Measurements from ENCODE around the gene STAC2. TPM values are rescaled to one million over a fixed set of nuclear protein-coding genes. Genes with fewer than 3 reads are reported as not detected.

Gene STAC2
- total RNA-seq (ENCODE audit: unreplicated experiment): not detected
- long read RNA-seq: 0 reads

DNA sequence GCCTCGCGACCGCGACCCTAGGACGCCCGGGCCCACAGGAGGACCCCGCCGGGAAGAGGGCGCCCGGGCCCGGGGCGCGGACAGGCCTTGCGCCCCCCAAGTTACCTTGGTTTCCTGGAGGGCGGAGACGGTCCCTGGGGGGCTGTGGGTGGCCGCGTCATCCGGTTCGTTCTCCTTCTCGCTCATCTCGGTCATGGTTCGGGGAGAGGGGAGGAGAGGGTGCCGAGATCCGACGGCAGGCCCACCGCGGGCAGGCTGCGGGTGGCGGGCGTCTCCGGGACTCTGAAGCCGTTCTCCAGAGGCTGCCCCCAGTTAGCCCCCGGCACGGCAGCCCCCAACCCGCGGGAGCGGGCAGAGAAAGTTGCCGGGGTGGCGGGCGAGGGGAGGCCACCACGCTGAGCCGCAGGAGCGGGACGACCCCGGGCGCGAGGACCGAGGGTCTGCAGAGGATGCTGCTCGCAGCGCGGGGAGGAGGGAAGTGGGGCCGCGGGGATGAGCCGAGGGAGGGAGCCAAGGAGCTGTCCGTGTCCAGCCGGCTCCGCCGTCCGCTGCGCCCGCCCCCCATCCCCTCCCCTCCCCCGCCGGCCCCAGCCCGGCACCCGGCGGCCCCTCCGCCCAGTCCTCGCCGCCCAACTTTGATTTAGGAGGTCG, at the start of gene STAC2:
STAC2 (minus strand) TSS at position 638 of the 651 bp plus-strand sequence; CDS start at position 195, 443 bp downstream.
- peaks cover 20% of the 10 kb centered on the region for H3K27me3 Mint-ChIP-seq (ENCODE audit: unreplicated experiment)
- H3K4me3 Mint-ChIP-seq (ENCODE audit: unreplicated experiment): peak within 1 kb of the TSS; percentile 85
- no peaks in the 10 kb centered on the region for H3K36me3 Mint-ChIP-seq (ENCODE audit: low read depth, unreplicated experiment)
- H3K4me1 Mint-ChIP-seq (ENCODE audit: unreplicated experiment): peaks cover 18% of the 10 kb centered on the region
- peak within 1 kb of the TSS; percentile 52 for H3K27ac Mint-ChIP-seq (ENCODE audit: unreplicated experiment)
- TF ChIP-seq CTCF (IDR thresholded peaks at IDR 0.05; ENCODE audit: unreplicated experiment): no peak
- DNase-seq (ENCODE audit: low spot score): no peak
- H3K9me3 Mint-ChIP-seq (ENCODE audit: unreplicated experiment): no peaks in the 10 kb centered on the region

DNA sequence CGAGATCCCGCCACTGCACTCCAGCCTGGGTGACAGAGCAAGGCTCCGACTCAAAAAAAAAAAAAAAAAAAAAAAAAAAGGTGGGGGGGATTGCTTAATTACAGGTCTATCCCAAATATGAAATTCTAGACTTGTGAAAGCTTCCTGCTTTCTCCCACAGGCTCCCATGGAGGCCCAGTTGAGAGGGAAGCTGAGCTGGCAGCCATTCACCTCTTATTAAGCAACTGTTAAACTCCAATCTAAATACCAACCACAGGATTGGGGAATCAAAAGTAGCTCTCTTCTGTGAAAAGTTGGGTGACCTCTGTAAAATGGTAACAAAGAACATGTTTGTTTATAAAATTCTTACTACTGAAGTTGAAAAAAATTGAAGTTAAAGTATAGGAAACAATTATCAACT, 45.8 kb upstream of the STAC2 start:
- no peaks in the 10 kb centered on the region for H3K9me3 Mint-ChIP-seq (ENCODE audit: unreplicated experiment)
- H3K4me3 Mint-ChIP-seq (ENCODE audit: unreplicated experiment): no peak overlapping the region
- H3K4me1 Mint-ChIP-seq (ENCODE audit: unreplicated experiment): no peaks in the 10 kb centered on the region

GRCh38 chr17:39270923-39271322, 45.2 kb upstream of the STAC2 start:
- Mint-ChIP-seq H3K9me3 (ENCODE audit: unreplicated experiment) (no peaks in the 10 kb centered on the region), H3K27ac (ENCODE audit: unreplicated experiment) (no peak overlapping the region), H3K4me3 (ENCODE audit: unreplicated experiment) (no peak overlapping the region), H3K4me1 (ENCODE audit: unreplicated experiment) (no peaks in the 10 kb centered on the region), H3K27me3 (ENCODE audit: unreplicated experiment) (no peaks in the 10 kb centered on the region), H3K36me3 (ENCODE audit: low read depth, unreplicated experiment) (peaks cover 8% of the 10 kb centered on the region)
- no peak for DNase-seq (ENCODE audit: low spot score)
- no peak for TF ChIP-seq CTCF (IDR thresholded peaks at IDR 0.05; ENCODE audit: unreplicated experiment)

More for the DNA sequence above, 45.8 kb upstream of the STAC2 start:
- H3K36me3 Mint-ChIP-seq (ENCODE audit: low read depth, unreplicated experiment): peaks cover 8% of the 10 kb centered on the region
- DNase-seq (ENCODE audit: low spot score): no peak
- TF ChIP-seq CTCF (IDR thresholded peaks at IDR 0.05; ENCODE audit: unreplicated experiment): no peak
- no peak overlapping the region for H3K27ac Mint-ChIP-seq (ENCODE audit: unreplicated experiment)
- H3K27me3 Mint-ChIP-seq (ENCODE audit: unreplicated experiment): no peaks in the 10 kb centered on the region

DNA sequence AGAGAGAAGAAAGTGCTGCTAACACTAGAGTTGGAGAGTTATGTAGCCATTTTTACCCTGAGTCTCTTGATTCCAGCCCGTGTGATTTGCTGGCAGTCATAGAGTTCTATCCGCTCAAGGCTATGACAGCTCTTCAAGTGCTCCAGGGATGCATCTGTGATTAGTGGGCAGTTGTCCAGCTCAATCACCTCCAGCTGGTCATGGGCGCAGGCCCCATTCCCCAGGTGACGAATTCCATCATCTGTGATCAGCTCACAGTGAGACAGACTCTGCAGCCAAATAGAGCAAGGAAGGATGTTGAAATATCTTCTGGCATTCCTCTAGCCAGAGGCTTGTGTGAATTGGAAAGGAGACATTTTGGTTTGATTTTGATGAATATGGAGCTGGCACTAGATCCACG, 38.4 kb upstream of the STAC2 start:
- Mint-ChIP-seq H3K27me3 (ENCODE audit: unreplicated experiment) (peaks cover 2% of the 10 kb centered on the region), H3K27ac (ENCODE audit: unreplicated experiment) (no peak overlapping the region), H3K4me1 (ENCODE audit: unreplicated experiment) (no peaks in the 10 kb centered on the region), H3K4me3 (ENCODE audit: unreplicated experiment) (no peak overlapping the region), H3K9me3 (ENCODE audit: unreplicated experiment) (no peaks in the 10 kb centered on the region), H3K36me3 (ENCODE audit: low read depth, unreplicated experiment) (peaks cover 28% of the 10 kb centered on the region)
- DNase-seq (ENCODE audit: low spot score): no peak
- no peak for TF ChIP-seq CTCF (IDR thresholded peaks at IDR 0.05; ENCODE audit: unreplicated experiment)

DNA sequence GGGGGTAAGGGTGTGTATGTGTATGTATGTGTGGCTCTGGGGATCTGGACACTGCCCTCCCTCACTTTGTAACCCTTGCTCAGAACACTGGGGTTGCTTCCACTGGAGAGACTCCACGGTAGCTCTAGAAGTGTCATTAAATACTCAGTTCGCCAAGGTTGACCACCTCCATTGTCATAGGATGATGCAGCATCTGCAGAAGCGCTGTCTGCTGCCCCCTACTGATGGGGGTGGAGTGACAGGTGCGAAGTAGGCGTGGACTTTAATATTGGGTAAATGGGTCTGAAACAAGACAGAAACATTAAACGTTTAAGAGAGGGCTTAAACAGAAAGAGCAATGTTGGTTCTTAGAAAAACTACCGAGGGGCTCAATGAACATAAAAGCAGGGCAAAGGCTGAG, 35.5 kb upstream of the STAC2 start:
- Mint-ChIP-seq H3K9me3 (ENCODE audit: unreplicated experiment) (no peaks in the 10 kb centered on the region), H3K4me1 (ENCODE audit: unreplicated experiment) (no peaks in the 10 kb centered on the region), H3K27me3 (ENCODE audit: unreplicated experiment) (peaks cover 4% of the 10 kb centered on the region), H3K4me3 (ENCODE audit: unreplicated experiment) (no peak overlapping the region), H3K36me3 (ENCODE audit: low read depth, unreplicated experiment) (peaks cover 39% of the 10 kb centered on the region), H3K27ac (ENCODE audit: unreplicated experiment) (peak overlapping the region; percentile 3)
- peak; percentile 36 for TF ChIP-seq CTCF (IDR thresholded peaks at IDR 0.05; ENCODE audit: unreplicated experiment)
- DNase-seq (ENCODE audit: low spot score): peak; percentile 38

All from endothelial cell (in vitro differentiated cells).